Measurements from ENCODE around the gene LIN54. TPM values are rescaled to one million over a fixed set of nuclear protein-coding genes. Genes with fewer than 3 reads are reported as not detected.

LIN54 gene
- total and polyA plus RNA-seq, 12 donors = 1.4 to 18.2 (median 9.8) TPM

- Histone ChIP-seq H3K27ac (no peak overlapping the region), H3K4me3 (no peak overlapping the region), H3K27me3 (no peaks in the 10 kb centered on the region), H3K36me3 (replicated peaks in 1 of 2) (no peaks in the 10 kb centered on the region), H3K4me1 (replicated peaks in 1 of 2) (no peaks in the 10 kb centered on the region), H3K9me3 (replicated peaks in 1 of 3) (no peaks in the 10 kb centered on the region)
- 95 to 99% (median 98%) methylated on average over 4 of the region's 4 CpGs for WGBS, 4 donors
- intact Hi-C loops (cut with DNase I) = no loop called here
- DNase-seq = no peak
- TF ChIP-seq CTCF (IDR thresholded peaks at IDR 0.05) = no peak
- no peak for TF ChIP-seq POLR2A (IDR thresholded peaks at IDR 0.05)
These were observed 56.4 kb downstream of the LIN54 start for GRCh38 chr4:82954212-82954611.

GRCh38 chr4:82951196-82951595 lies 59.4 kb downstream of the LIN54 start:
- H3K27ac ChIP-seq = no peak overlapping the region
- H3K36me3 ChIP-seq (replicated peaks in 1 of 2) = no peaks in the 10 kb centered on the region
- intact Hi-C loops (cut with DNase I) = no loop called here
- WGBS, 4 donors = 98 to 100% (median 98%) methylated on average over 2 of the region's 2 CpGs
- H3K27me3 ChIP-seq = no peaks in the 10 kb centered on the region
- H3K4me3 ChIP-seq = no peak overlapping the region
- no peaks in the 10 kb centered on the region for H3K9me3 ChIP-seq (replicated peaks in 1 of 3)
- no peaks in the 10 kb centered on the region for H3K4me1 ChIP-seq (replicated peaks in 1 of 2)
- TF ChIP-seq POLR2A (IDR thresholded peaks at IDR 0.05) (no peak), CTCF (IDR thresholded peaks at IDR 0.05) (no peak)
- no peak for DNase-seq

- WGBS, 4 donors = 92 to 100% (median 98%) methylated on average over 1 of the region's 1 CpG
- no peak for TF ChIP-seq CTCF (IDR thresholded peaks at IDR 0.05)
- no peak for TF ChIP-seq POLR2A (IDR thresholded peaks at IDR 0.05)
- Histone ChIP-seq H3K27me3 (no peaks in the 10 kb centered on the region), H3K27ac (no peak overlapping the region), H3K9me3 (replicated peaks in 1 of 3) (no peaks in the 10 kb centered on the region), H3K36me3 (replicated peaks in 1 of 2) (no peaks in the 10 kb centered on the region), H3K4me1 (replicated peaks in 1 of 2) (no peaks in the 10 kb centered on the region), H3K4me3 (no peak overlapping the region)
- no peak for DNase-seq
- intact Hi-C loops (cut with DNase I) = no loop called here
These were observed 61.9 kb downstream of the LIN54 start for GRCh38 chr4:82948647-82949204.

- no peaks in the 10 kb centered on the region for H3K4me1 ChIP-seq (replicated peaks in 1 of 2)
- TF ChIP-seq POLR2A (IDR thresholded peaks at IDR 0.05) = no peak
- TF ChIP-seq CTCF (IDR thresholded peaks at IDR 0.05) = no peak
- intact Hi-C loops (cut with DNase I) = no loop called here
- H3K4me3 ChIP-seq = no peak overlapping the region
- H3K36me3 ChIP-seq (replicated peaks in 1 of 2) = no peaks in the 10 kb centered on the region
- DNase-seq = no peak
- H3K27me3 ChIP-seq = no peaks in the 10 kb centered on the region
- H3K9me3 ChIP-seq (replicated peaks in 1 of 3) = no peaks in the 10 kb centered on the region
- H3K27ac ChIP-seq = no peak overlapping the region
These were observed 63.1 kb downstream of the LIN54 start for GRCh38 chr4:82947498-82947897.
